Upper lobe of right lung (tissue), 1 donor: Measurements from ENCODE around the gene KRTAP12-4. TPM values are rescaled to one million over a fixed set of nuclear protein-coding genes. Genes with fewer than 3 reads are reported as not detected.
"Not testable (repeated sequence)": the region's sequence is repeated elsewhere in the genome, so short reads cannot be mapped to it uniquely, and the experiment has no call there.

ENCODE experiments used
- ATAC-seq: fragments of 200-7000 bp; cut with Tn5 transposase; one replicate; pipeline ENCODE4 v1.9.1; 2020; ENCODE audit warnings: mild to moderate bottlenecking, moderate library complexity
- DNase-seq: peaks from one replicate; pipeline ENCODE4 v3.0.0-alpha.2; 2020
- H3K27ac ChIP-seq: fragments of 200-600 bp; one replicate; pipeline ENCODE4 v1.8.0; 2022
- H3K27me3 ChIP-seq: fragments of 200-600 bp; one replicate; pipeline ENCODE4 v1.8.0; 2022; ENCODE audit warnings: mild to moderate bottlenecking
- H3K36me3 ChIP-seq: fragments of 200-600 bp; one replicate; pipeline ENCODE4 v1.8.0; 2022
- H3K4me1 ChIP-seq: fragments of 200-600 bp; one replicate; pipeline ENCODE4 v1.8.0; 2022
- H3K4me3 ChIP-seq: fragments of 200-600 bp; one replicate; pipeline ENCODE4 v1.8.0; 2022; ENCODE audit warnings: mild to moderate bottlenecking
- H3K9me3 ChIP-seq: fragments of 200-600 bp; one replicate; pipeline ENCODE4 v1.8.0; 2022
- CTCF ChIP-seq: fragments of 200-600 bp; IDR thresholded peaks from one replicate; pipeline ENCODE4 v1.8.0; 2022; ENCODE audit warnings: antibody characterized with exemption
- intact Hi-C: fragments of 100-400 bp; cut with DNase I; formaldehyde crosslinking; loops from one replicate; pipeline ENCODE4 v1.11.0; 2022
- total RNA-seq: library from RNA; stranded (reverse); fragmentation: NEBNext Ultra II Directional; extraction: Animal tissue kit (Norgen Biotek cat#: 25700); gene quantifications from one replicate; pipeline ENCODE4 v1.2.1, GENCODE V29; 2021
- donor health status: DM: no; HTN: yes; CAD: no; lungs with severe emphysema.

KRTAP12-4 gene
- total RNA-seq, 1 donor from 2014 or later: not detected

- no peak for TF ChIP-seq CTCF
- Histone ChIP-seq H3K36me3 (no peaks in the 10 kb centered on the region), H3K27ac (no peak overlapping the region), H3K4me1 (no peaks in the 10 kb centered on the region), H3K9me3 (no peaks in the 10 kb centered on the region), H3K4me3 (no peak overlapping the region), H3K27me3 (no peaks in the 10 kb centered on the region)
- ATAC-seq: no peak
- intact Hi-C loops: no loop called here
- no peak for DNase-seq
These were observed 10.2 kb upstream of the KRTAP12-4 start for GRCh38 chr21:44664691-44665090.

GRCh38 chr21:44661567-44661966, 7.1 kb upstream of the KRTAP12-4 start:
- H3K4me1 ChIP-seq, H3K4me3 ChIP-seq, H3K27me3 ChIP-seq, ATAC-seq, DNase-seq, H3K36me3 ChIP-seq, intact Hi-C loops, H3K27ac ChIP-seq, H3K9me3 ChIP-seq: not testable (repeated sequence)

- no peak overlapping the region for H3K4me3 ChIP-seq
- no peak for DNase-seq
- peaks cover 5% of the 10 kb centered on the region for H3K9me3 ChIP-seq
- intact Hi-C loops: no loop called here
- H3K27me3 ChIP-seq: no peaks in the 10 kb centered on the region
- H3K36me3 ChIP-seq: no peaks in the 10 kb centered on the region
- peak; percentile 82 for ATAC-seq
- H3K27ac ChIP-seq: no peak overlapping the region
- TF ChIP-seq CTCF: no peak
- no peaks in the 10 kb centered on the region for H3K4me1 ChIP-seq
These were observed 4.6 kb upstream of the KRTAP12-4 start for GRCh38 chr21:44658913-44659595.

- Histone ChIP-seq H3K9me3 (peaks cover 5% of the 10 kb centered on the region), H3K4me1 (no peaks in the 10 kb centered on the region), H3K27ac (no peak overlapping the region), H3K4me3 (no peak overlapping the region), H3K36me3 (no peaks in the 10 kb centered on the region), H3K27me3 (no peaks in the 10 kb centered on the region)
- no peak for TF ChIP-seq CTCF
- intact Hi-C loops: no loop called here
- no peak for DNase-seq
- ATAC-seq: no peak
These were observed 4.1 kb upstream of the KRTAP12-4 start for GRCh38 chr21:44658541-44658910.

GRCh38 chr21:44657635-44658540, 3.4 kb upstream of the KRTAP12-4 start, which contains the start of gene KRTAP12-3:
Gene KRTAP12-3, plus strand, starts transcription at chr21:44657932. Its CDS starts 48 bp downstream, at chr21:44657980.
- H3K4me1 ChIP-seq: no peaks in the 10 kb centered on the region
- ATAC-seq (no peak), DNase-seq (no peak)
- H3K27me3 ChIP-seq: no peaks in the 10 kb centered on the region
- H3K9me3 ChIP-seq: peaks cover 5% of the 10 kb centered on the region
- intact Hi-C loops: no loop called here
- TF ChIP-seq CTCF: no peak
- H3K36me3 ChIP-seq: no peaks in the 10 kb centered on the region
- no peak within 1 kb of the TSS for H3K4me3 ChIP-seq
- no peak within 1 kb of the TSS for H3K27ac ChIP-seq

- DNase-seq (no peak), ATAC-seq (no peak)
- no peak overlapping the region for H3K27ac ChIP-seq
- no peaks in the 10 kb centered on the region for H3K36me3 ChIP-seq
- peaks cover 5% of the 10 kb centered on the region for H3K9me3 ChIP-seq
- H3K4me3 ChIP-seq: no peak overlapping the region
- intact Hi-C loops: no loop called here
- no peaks in the 10 kb centered on the region for H3K4me1 ChIP-seq
- H3K27me3 ChIP-seq: no peaks in the 10 kb centered on the region
- no peak for TF ChIP-seq CTCF
These were observed 2.4 kb upstream of the KRTAP12-4 start for GRCh38 chr21:44656868-44657267.
